Measurements from ENCODE around the gene HOXD12. TPM values are rescaled to one million over a fixed set of nuclear protein-coding genes. Genes with fewer than 3 reads are reported as not detected.
A peak's percentile ranks its signal among the peaks of the same experiment; 100 is the strongest.

HOXD12 gene
- total RNA-seq, 4 donors from 2014 or later = not detected

DNA sequence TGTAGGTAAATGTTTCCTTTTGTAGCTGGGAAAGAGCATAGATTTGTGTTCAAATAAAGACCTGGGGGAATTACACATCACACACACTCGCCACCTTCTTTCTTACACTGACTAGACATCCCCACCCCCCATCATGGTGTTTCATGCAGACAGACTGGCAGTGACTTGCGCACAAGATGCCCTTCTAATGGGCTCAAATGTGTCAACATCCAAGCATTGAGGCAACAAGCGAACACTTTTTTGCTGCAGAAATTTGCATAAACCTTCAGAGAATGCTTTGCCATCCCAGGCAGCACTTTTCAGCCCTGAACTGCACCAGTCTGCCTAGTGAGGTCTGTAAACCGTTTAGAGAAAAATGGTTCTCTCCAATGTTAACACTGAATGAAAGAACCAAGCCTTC lies 34.4 kb downstream of the HOXD12 start:
- Histone ChIP-seq H3K27ac (peak overlapping the region in 1 of 4 donors; percentile 90), H3K27me3 (peaks cover 0 to 77% of the 10 kb centered on the region in 2 donors)

DNA sequence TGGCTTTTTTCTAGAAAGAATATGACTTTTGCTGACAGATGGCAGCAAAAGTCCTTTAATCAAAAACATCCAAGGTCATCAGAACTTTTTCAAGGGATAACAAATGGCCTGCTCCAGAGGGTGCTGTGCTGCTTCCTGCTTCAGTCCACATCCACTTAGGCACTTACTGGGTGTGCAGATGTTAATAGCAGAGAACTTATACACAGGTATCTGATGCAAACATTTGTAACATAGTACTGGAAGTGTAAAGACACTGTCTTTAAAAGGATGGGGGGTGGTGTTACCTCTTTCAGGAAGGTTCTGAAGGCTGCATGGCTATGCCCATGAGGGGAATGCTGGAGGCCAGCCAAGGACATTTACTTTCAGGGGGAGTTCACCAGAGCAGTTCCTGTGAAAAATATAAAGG lies 35.4 kb downstream of the HOXD12 start:
- H3K36me3 ChIP-seq = no peaks in the 10 kb centered on the region
- no peak for TF ChIP-seq EP300 (IDR thresholded peaks at IDR 0.05)
- TF ChIP-seq, protein P1, sequence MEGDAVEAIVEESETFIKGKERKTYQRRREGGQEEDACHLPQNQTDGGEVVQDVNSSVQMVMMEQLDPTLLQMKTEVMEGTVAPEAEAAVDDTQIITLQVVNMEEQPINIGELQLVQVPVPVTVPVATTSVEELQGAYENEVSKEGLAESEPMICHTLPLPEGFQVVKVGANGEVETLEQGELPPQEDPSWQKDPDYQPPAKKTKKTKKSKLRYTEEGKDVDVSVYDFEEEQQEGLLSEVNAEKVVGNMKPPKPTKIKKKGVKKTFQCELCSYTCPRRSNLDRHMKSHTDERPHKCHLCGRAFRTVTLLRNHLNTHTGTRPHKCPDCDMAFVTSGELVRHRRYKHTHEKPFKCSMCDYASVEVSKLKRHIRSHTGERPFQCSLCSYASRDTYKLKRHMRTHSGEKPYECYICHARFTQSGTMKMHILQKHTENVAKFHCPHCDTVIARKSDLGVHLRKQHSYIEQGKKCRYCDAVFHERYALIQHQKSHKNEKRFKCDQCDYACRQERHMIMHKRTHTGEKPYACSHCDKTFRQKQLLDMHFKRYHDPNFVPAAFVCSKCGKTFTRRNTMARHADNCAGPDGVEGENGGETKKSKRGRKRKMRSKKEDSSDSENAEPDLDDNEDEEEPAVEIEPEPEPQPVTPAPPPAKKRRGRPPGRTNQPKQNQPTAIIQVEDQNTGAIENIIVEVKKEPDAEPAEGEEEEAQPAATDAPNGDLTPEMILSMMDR (IDR thresholded peaks at IDR 0.05) = peak in 1 of 5 experiments; percentile 9
- H3K9me3 ChIP-seq = no peaks in the 10 kb centered on the region
- peak overlapping the region in 2 of 4 donors; percentile 87 to 90 for H3K27ac ChIP-seq
- H3K27me3 ChIP-seq = peaks cover 0 to 80% of the 10 kb centered on the region in 2 donors
- peaks cover 0 to 49% (median 2%) of the 10 kb centered on the region in 4 donors for H3K4me1 ChIP-seq
- H3K4me3 ChIP-seq = peak overlapping the region in 1 of 4 donors; percentile 70
- DNase-seq (ENCODE audit: low spot score in 2 of 2) = no peak

More for the DNA sequence above, 34.4 kb downstream of the HOXD12 start:
- no peaks in the 10 kb centered on the region for H3K9me3 ChIP-seq
- H3K36me3 ChIP-seq = no peaks in the 10 kb centered on the region
- WGBS, 2 donors = 79 to 80% methylated on average over 4 of the region's 4 CpGs
- H3K4me1 ChIP-seq = peaks cover 0 to 49% (median 2%) of the 10 kb centered on the region in 4 donors
- H3K4me3 ChIP-seq = no peak overlapping the region
- TF ChIP-seq EP300 (IDR thresholded peaks at IDR 0.05) = no peak
- TF ChIP-seq, protein P1 (IDR thresholded peaks at IDR 0.05) = no peak
- TF ChIP-seq POLR2A (IDR thresholded peaks at IDR 0.05) = no peak
- DNase-seq (ENCODE audit: low spot score in 2 of 2) = no peak

DNA sequence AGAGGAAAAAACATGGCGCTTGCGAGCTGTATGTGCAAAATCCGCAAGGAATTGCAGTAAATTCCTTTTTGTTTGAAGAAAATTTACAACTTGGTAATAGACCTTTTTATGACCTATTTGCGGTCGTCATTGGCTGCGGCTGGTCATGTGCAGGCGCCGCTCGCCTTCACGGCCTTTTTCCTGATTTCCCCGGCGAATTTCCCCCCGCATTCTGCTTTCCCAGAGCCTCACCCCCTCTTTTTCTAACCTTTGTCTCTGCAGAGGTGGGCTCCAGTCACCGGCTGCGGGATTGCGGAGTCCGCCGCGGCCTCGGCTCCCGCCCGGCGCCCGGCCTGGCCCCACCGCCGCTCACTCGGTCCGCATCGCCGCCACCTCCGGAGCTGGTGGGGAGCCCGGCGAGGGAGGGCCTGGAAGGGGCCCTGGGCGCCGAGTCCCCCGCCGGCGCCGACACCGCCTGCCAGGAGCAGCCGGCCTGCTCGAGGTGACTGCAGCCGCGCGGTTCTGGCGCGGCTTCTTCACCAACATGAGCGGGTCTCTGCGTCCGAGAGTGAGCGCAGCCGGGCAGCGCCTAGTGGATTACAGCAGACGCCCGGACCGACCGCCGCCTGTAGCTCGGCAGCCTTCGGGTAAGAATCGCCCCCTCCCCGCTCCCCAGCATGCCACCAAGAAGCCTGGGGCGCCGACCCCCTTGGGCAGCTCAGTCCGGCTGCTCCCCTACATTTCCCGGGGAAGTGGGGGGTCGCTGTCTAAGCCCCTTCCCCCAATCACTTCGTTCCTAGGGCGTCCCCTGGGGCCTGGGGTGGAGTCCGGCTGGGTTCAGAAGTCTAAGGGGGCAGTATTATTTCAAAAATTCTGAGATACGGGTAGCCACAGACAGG lies 37.0 kb downstream of the HOXD12 start:
- H3K36me3 ChIP-seq = no peaks in the 10 kb centered on the region
- H3K27ac ChIP-seq = peak overlapping the region; percentile 77 to 90 (median 88)
- peak overlapping the region; percentile 49 to 70 (median 62) for H3K4me3 ChIP-seq
- peaks cover 0 to 47% (median 2%) of the 10 kb centered on the region in 4 donors for H3K4me1 ChIP-seq
- H3K9me3 ChIP-seq = no peaks in the 10 kb centered on the region
- H3K27me3 ChIP-seq = peaks cover 0 to 75% of the 10 kb centered on the region in 2 donors
- TF ChIP-seq POLR2A (IDR thresholded peaks at IDR 0.05) = peak in 1 of 2 donors; percentile 4
- TF ChIP-seq EP300 (IDR thresholded peaks at IDR 0.05) = no peak
- DNase-seq (ENCODE audit: low spot score in 2 of 2) = no peak
- 2% methylated on average over 59 to 70 of the region's 71 CpGs for WGBS, 2 donors

DNA sequence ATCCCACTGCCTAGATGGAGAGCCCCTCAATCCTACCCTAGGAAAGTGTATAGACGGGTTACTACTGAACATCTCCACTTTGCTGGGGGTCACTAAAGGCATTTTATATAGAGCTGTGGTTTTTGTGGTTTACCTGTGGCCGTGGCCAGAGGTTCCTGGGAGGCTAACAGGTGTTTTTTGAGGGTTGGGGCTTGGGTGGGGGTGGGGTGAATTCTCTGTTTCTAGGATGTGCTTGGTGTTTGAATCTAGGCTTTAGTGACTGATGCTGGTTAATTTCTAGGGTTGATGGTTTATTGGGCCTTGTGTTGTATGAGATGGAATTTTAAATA lies 37.6 kb downstream of the HOXD12 start:
- H3K4me1 ChIP-seq = peaks cover 0 to 47% (median 2%) of the 10 kb centered on the region in 4 donors
- peaks cover 0 to 71% of the 10 kb centered on the region in 2 donors for H3K27me3 ChIP-seq
- H3K27ac ChIP-seq = peak overlapping the region; percentile 77 to 90 (median 88)
- DNase-seq (ENCODE audit: low spot score in 2 of 2) = no peak
- TF ChIP-seq EP300 (IDR thresholded peaks at IDR 0.05) (no peak), POLR2A (IDR thresholded peaks at IDR 0.05) (no peak)
- TF ChIP-seq, protein P1 (IDR thresholded peaks at IDR 0.05) = no peak
- 36 to 44% methylated on average over 2 of the region's 2 CpGs for WGBS, 2 donors
- no peaks in the 10 kb centered on the region for H3K36me3 ChIP-seq
- peak overlapping the region; percentile 49 to 70 (median 62) for H3K4me3 ChIP-seq
- no peaks in the 10 kb centered on the region for H3K9me3 ChIP-seq

DNA sequence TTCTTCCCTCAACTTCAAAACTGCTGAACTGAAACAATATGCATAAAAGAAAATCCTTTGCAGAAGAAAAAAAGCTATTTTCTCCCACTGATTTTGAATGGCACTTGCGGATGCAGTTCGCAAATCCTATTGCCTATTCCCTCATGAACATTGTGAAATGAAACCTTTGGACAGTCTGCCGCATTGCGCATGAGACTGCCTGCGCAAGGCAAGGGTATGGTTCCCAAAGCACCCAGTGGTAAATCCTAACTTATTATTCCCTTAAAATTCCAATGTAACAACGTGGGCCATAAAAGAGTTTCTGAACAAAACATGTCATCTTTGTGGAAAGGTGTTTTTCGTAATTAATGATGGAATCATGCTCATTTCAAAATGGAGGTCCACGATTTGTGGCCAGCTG lies 38.3 kb downstream of the HOXD12 start:
- Histone ChIP-seq H3K36me3 (no peaks in the 10 kb centered on the region), H3K27me3 (peaks cover 0 to 64% of the 10 kb centered on the region in 2 donors), H3K4me1 (peaks cover 0 to 47% (median 2%) of the 10 kb centered on the region in 4 donors), H3K27ac (peak overlapping the region in 3 of 4 donors; percentile 18 to 90 (median 70)), H3K4me3 (peak overlapping the region in 1 of 4 donors; percentile 70), H3K9me3 (no peaks in the 10 kb centered on the region)
- WGBS, 2 donors = 81 to 82% methylated on average over 8 of the region's 8 CpGs
- TF ChIP-seq EP300 (IDR thresholded peaks at IDR 0.05) (no peak), POLR2A (IDR thresholded peaks at IDR 0.05) (no peak)
- TF ChIP-seq, protein P1 (IDR thresholded peaks at IDR 0.05) = no peak
- DNase-seq (ENCODE audit: low spot score in 2 of 2) = no peak
